HG03064 (cell line): ENCODE measurements around the gene SENP3.

Experiments used
- ATAC-seq: cut with Tn5 transposase; IDR thresholded peaks from one replicate; pipeline ENCODE4 v1.9.1; 2021; ENCODE audit warnings: low read depth; ENCODE audit not compliant: unreplicated experiment

SENP3 gene

DNA sequence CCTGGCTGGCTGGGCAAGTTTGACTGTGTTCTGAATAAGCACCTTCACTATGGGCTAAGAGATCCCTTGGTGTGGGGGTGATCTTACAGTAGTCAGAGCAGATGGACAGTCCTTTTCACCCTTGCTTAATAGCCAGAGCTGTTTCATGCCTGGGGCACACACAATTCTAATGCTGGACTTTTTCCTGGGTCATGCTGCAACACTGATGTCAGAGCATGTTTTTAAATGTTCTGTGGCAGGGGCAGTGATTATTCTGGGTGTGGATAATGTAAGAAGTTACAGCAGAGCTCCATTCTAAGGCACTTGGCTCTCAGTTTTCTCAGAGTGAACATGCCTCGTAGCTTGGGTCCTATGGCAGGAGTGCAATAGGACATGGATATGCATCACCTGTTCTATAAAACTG is 13.8 kb downstream of the SENP3 start:
- no peak for ATAC-seq

DNA sequence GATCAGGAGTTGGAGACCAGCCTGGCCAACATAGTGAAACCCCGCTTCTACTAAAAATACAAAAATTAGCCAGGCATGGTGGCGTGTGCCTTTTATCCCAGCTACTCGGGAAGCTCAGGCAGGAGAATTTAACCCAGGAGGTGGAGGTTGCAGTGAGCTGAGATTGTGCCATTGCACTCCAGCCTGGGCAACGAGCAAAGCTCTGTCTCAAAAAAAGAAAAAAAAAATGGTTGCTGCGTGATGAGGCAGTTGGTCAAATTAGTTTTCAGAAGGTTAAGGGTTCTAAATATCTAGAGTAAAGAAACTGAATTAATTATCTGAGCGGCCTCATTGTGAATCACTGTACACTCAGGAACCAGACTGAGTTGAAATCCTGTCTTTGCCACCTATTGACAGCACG is 14.2 kb downstream of the SENP3 start:
- ATAC-seq, result no peak

DNA sequence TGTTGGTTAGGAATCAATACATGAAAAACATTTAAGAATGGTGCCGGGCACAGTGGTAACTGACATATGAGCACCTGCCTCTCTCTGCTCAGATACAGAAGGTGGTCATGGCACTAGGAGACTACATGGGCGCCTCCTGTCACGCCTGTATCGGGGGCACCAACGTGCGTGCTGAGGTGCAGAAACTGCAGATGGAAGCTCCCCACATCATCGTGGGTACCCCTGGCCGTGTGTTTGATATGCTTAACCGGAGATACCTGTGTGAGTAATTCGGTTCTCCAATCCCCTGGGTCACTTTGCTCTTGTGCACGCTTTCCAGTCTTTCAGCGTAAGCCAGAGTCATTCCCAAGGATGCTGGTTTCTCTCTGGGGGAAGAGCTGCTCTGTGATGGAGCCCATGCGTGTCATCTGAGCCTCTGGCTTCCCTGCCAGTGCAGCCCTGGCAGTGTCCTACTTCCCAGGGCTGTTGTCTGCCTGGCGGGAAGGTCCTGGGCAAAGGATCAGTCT is 14.8 kb downstream of the SENP3 start:
- no peak for ATAC-seq

DNA sequence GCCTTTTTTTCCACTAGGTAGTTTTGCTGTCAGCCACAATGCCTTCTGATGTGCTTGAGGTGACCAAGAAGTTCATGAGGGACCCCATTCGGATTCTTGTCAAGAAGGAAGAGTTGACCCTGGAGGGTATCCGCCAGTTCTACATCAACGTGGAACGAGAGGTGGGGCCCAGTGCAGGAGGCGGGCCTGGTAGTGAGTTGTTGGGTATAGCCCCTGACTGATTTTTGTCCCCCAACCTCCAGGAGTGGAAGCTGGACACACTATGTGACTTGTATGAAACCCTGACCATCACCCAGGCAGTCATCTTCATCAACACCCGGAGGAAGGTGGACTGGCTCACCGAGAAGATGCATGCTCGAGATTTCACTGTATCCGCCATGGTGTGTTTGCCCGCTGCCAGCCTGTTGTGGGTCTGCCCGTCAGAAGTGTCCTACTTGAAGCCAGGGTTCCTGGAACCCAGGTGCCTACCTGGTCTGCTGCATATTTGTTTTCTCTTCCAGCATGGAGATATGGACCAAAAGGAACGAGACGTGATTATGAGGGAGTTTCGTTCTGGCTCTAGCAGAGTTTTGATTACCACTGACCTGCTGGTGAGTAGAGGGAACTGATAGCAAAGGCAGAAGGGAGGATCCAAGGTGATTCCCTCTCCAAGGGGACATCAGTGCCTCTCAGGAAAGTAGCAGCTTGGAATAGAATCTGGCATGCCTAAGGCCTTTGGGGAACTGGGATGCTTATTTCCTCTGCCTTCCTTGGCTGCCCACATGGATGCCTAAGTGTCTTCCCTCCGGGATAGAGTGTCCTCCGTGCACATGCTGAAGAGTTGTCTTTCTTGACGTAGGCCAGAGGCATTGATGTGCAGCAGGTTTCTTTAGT is 15.8 kb downstream of the SENP3 start:
- ATAC-seq, result no peak

DNA sequence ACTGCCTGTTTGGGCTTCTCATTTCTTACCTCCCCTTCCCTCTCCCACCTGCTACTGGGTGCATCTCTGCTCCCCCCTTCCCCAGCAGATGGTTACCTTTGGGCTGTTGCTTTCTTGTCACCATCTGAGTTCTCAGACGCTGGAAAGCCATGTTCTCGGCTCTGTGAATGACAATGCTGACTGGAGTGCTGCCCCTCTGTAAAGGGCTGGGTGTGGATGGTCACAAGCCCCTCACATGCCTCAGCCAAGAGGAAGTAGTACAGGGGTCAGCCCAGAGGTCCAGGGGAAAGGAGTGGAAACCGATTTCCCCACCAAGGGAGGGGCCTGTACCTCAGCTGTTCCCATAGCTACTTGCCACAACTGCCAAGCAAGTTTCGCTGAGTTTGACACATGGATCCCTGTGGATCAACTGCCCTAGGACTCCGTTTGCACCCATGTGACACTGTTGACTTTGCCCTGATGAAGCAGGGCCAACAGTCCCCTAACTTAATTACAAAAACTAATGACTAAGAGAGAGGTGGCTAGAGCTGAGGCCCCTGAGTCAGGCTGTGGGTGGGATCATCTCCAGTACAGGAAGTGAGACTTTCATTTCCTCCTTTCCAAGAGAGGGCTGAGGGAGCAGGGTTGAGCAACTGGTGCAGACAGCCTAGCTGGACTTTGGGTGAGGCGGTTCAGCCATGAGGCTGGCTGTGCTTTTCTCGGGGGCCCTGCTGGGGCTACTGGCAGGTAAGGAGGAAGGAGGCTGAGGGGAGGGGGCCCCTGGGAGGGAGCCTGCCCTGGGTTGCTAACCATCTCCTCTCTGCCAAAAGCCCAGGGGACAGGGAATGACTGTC is 17.5 kb downstream of the SENP3 start, which contains the start of gene CD68:
TSS of gene CD68 (plus strand) at position 638 of the 833 bp plus-strand sequence. CDS start at position 678, 40 bp downstream.
- no peak for ATAC-seq

DNA sequence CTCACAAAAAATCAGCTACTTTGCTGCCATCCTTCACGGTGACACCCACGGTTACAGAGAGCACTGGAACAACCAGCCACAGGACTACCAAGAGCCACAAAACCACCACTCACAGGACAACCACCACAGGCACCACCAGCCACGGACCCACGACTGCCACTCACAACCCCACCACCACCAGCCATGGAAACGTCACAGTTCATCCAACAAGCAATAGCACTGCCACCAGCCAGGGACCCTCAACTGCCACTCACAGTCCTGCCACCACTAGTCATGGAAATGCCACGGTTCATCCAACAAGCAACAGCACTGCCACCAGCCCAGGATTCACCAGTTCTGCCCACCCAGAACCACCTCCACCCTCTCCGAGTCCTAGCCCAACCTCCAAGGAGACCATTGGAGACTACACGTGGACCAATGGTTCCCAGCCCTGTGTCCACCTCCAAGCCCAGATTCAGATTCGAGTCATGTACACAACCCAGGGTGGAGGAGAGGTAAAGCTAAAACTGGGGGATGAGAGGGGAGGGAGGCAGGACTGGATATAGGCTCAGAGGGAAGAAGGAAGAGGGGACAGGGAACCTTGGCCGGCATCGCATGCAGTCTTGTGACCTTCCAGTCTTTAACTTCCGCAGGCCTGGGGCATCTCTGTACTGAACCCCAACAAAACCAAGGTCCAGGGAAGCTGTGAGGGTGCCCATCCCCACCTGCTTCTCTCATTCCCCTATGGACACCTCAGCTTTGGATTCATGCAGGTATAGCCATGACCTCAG is 18.3 kb downstream of the SENP3 start:
- ATAC-seq, result no peak

DNA sequence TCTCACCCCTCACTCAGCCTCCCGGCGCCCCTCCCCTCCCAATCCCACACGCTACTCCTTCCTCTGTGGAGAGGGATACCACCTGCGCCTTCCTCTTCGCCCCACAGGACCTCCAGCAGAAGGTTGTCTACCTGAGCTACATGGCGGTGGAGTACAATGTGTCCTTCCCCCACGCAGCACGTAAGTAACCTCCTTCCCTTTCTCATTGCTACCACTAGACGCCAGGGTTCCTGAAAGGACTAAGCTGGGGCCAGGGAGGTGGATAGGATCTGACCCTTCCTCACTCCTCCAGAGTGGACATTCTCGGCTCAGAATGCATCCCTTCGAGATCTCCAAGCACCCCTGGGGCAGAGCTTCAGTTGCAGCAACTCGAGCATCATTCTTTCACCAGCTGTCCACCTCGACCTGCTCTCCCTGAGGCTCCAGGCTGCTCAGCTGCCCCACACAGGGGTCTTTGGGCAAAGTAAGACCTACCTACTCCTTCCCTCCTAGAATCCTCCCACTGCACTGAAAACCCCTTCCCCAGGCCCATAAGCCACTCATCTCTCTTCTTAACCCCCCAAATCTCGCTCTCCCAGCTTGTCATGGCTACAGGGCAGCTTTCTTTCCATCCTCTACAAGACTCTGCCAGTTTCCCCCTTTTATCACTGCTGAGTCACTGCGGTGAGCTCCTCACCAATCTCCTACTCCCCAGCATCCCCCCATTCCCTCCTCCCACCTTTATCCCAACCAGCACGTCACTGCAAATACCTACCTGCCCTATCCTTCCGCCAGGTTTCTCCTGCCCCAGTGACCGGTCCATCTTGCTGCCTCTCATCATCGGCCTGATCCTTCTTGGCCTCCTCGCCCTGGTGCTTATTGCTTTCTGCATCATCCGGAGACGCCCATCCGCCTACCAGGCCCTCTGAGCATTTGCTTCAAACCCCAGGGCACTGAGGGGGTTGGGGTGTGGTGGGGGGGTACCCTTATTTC is 19.2 kb downstream of the SENP3 start:
- ATAC-seq, result no peak

DNA sequence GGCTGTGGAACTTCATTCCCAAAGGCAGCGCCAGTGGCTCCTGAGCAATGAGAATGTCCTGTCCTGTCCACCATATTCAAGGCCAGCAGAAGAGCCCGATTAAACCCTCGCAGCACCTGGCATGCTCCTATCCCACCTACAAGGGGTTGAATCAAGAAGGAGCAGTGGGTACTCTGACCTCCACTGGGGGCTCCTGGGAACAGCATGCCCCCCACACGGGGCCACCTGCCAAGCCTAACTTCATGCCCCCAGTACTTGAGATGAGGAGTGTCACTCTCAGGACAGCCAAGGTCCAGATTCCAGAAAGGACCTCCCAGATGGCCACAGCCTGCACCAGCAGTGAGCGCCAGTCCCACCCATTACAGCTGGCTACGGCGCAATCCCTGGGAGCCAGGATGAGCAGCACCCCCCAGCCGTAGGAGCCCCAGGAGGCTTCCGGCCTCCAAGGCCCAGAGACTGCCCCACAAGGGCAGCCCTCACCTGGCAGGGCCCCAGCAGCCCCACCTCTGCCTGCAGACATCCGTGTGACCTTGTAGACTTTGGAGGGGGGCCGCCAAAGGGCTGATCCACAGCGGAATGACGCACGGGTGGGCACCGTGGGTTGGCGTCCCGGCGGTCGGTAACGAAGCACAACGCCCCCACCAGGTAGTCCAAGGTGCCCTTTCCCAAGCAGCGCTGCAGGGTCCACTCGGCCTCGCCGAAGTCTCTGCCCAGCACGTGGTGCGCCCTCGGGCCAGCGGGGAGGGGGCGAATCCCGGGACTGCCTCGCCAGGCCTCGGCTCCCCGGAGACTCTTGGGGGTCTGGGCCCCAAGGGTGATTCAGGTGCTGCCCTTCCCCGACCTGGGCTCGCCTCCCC is 20.9 kb downstream of the SENP3 start:
- no peak for ATAC-seq

DNA sequence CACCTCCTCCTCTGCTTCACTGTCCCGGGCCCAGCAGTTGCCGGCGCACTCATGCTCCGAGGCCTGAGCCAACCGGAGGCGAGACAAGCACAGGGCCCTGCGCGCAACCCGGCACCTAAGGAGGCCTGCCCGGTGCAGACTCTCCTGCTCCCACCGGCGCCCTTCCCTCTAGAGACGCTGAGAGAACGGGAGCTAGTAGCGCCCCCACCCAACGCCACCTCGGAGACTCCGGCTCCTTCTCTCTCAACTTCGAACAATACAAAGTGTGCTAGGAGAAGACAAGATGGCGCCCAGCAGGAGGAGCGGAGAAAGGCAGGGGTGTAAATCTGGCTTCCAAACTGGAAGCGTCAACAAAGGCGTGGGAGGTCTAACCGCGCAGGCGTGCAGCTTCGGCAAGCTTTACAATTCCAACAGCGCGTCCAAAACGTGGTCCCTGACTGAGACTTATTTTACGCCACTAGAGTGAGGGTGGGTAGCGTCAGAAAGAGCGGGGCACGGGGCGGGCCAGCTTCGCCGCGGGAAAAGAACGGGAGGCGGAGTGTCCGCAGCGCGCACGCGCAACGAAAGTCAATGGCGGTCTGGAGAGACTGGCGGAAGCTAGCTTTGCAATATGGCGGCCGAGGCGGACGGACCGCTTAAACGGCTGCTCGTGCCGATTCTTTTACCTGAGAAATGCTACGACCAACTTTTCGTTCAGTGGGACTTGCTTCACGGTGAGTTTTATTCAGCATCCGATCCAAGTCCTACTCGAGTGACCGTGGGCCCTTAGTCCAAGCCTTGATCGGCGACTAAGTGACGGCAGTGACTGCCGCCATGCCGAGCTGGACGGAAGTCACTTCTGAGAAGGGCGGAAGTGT is 21.8 kb downstream of the SENP3 start, which contains the start of gene MPDU1:
TSS of gene MPDU1 (plus strand) at position 600 of the 857 bp plus-strand sequence. CDS start at position 611, 11 bp downstream.
- peak; percentile 53 for ATAC-seq

DNA sequence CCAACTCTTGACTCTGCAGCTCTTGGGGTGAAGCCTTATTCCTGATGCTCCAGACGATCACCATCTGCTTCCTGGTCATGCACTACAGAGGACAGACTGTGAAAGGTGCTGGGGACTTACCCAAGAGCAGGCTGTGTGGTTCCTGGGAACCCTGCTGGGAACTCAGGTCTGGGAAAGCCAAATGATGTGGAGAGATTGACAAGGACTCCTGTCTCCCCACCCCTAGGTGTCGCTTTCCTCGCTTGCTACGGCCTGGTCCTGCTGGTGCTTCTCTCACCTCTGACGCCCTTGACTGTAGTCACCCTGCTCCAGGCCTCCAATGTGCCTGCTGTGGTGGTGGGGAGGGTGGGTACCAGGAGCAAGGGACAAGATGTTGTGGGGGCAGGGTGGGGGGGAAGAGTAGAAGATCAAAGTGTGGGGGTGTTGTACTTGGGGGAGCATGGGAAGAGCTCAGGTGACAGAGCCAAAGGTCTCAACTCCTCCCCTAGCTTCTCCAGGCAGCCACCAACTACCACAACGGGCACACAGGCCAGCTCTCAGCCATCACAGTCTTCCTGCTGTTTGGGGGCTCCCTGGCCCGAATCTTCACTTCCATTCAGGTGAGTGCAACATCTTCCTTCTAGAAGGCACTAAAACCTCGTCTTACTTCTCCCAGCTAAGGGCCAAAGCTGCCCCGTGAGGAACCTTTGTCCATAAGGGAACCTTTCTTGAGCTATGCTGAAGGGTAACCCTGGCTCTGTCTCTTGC is 25.1 kb downstream of the SENP3 start:
- no peak for ATAC-seq

DNA sequence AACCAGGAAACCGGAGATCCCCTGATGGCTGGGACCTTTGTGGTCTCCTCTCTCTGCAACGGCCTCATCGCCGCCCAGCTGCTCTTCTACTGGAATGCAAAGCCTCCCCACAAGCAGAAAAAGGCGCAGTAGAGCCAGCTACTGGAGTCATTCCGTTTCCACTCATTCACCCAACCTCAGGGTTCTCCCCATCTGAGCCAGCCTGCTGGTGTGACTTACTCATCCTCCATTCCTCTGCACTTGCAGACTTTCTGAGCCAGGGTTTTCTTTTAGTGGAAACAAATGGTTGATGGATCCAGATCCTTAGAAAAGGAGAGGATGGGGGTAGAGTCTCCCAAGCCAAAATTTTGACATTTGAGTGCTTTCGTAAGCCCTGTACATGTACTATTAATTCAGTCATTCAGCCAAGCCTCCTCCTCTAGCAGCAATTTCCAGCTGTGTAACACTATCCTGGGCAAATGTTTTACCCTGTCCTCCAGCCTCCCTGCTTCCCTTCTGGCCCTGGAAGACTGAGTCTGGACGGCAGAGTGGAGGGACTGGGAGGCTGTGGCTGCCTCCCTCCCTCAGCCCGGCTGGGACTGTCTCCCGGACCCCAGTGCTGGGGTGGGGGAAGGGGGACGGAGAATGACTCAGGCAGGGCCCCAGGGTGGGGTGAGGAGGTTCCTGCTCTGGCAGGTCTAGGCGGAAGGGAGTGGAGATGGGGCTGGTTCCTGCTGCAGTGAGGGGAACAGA is 25.9 kb downstream of the SENP3 start:
- ATAC-seq, result no peak

DNA sequence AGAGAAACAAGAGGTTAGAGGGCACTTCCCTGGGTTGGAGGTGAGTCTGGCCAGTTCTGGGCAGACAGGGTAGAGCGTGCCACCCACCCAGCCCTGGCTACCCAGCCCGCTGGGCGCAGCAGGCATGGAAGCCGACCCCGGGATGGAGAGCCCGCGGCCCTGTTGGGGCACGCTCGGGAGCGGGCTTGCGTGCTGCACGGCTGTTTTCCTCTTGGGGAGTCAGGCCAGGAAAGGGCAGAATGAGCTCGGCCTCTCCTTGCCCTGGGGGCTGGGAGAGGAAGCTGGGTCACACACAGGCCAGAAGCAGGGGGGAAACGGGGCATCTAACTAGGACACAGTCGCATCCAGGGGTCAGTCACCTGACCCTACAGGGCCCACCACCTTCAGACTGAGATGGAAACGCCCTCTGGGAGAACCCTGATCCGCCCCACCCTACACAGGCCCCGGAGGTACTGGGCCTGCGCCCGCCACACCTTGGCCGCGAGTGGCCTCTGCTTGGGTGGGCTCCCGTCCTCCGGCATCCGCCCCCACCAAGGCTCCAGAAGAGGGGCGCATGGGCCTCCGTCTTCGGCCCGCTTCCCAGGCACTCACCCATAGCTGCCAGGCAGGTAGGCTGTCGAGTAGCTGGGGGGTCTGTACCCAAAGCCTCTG is 27.0 kb downstream of the SENP3 start:
- ATAC-seq, result no peak

DNA sequence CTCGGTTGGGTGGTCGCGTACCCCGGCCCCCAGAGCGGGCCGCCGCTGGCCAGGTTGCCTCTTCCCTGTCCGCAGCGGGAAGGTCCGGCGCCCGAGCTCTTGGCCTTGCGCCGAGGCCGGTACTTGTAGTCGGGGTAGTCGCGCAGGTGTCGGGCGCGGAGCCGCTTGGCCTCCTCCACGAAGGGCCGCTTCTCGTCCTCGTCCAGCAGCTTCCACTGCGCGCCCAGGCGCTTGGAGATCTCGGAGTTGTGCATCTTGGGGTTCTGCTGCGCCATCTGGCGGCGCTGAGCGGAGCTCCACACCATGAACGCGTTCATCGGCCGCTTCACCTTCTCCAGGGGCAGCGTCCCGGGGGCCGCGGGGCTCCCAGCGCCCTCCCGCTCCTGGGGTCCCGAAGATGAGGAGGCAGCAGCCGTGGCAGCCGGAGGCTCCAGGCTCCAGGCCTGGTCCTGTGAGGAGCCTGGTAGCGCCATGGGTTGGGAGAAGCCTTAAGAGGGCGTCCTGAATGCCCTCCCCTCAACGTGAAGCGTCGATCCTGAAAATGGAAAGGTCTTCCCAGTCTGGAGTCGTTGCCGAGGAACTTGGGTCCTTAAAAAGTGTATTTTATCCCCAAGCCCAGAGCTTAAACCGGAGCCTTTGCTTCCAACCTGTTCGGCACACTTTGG is 27.6 kb downstream of the SENP3 start:
- no peak for ATAC-seq

DNA sequence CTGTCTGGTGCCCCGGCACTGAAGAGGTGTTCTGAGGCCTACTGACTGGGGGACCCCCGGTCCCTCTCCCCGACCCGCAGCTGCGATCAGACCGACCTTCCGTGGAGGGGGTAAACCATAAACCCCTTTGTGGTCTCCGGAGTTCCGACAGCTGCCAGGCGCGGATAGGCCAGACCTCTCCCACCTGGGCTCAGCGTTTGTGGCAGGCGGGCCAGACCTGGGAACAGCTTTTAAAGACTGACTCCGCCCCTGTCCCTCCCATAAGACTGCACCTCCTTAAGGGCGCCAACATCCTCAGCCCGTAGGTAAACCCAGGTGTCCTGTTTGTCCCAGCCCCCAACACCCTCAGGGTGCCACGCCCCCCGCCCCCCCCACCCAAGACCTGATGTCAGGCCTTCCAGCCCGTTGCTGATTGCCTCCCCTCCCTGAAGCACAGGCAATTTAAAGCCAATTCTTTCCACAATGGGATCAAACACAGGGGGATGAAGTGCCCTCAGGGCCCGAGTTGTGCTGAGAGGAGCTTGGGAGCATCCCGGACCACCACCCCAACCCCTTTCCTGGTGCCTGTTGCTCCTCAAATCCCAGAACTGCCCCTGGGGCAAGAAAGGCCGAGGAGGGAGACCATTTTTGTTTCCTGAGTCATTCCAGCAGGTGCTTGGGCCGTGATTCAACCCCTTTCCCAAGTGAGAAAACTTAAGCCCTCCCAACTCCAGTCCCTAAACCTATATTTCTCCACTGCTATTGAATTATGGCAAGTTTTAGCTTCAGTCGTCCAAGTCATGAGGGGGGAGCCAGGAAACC is 28.4 kb downstream of the SENP3 start, which contains the start of gene SOX15:
TSS of gene SOX15 (minus strand) at position 204 of the 801 bp plus-strand sequence. CDS start 418 bp downstream, outside the sequence.
- ATAC-seq, result no peak
